ENCODE measurements around the gene BCKDHA. TPM values are rescaled to one million over a fixed set of nuclear protein-coding genes. Genes with fewer than 3 reads are reported as not detected.
"Not testable (repeated sequence)": the region's sequence is repeated elsewhere in the genome, so short reads cannot be mapped to it uniquely, and the experiment has no call there.

BCKDHA gene
- total RNA-seq, 4 donors from 2014 or later: 40.7 to 75.2 (median 54.0) TPM

GRCh38 chr19:41457241-41457640 is 59.6 kb downstream of the BCKDHA start:
- TF ChIP-seq CTCF (IDR thresholded peaks at IDR 0.05): no peak
- Histone ChIP-seq H3K36me3 (peaks cover 0 to 9% (median 0%) of the 10 kb centered on the region in 4 donors), H3K4me3 (no peak overlapping the region), H3K27me3 (peaks cover 0 to 43% (median 0%) of the 10 kb centered on the region in 4 donors), H3K4me1 (peaks cover 8 to 21% (median 15%) of the 10 kb centered on the region in 4 donors), H3K27ac (replicated peaks in 1 of 4) (peak overlapping the region in 1 of 4 donors; percentile 45), H3K9me3 (no peaks in the 10 kb centered on the region)
- intact Hi-C loops (cut with DNase I): no loop called here
- DNase-seq (ENCODE audit: extremely low spot score): no peak
- 30% methylated on average over 1 of the region's 1 CpG for WGBS

GRCh38 chr19:41462497-41462896 is 64.9 kb downstream of the BCKDHA start:
- H3K4me1 ChIP-seq: no peaks in the 10 kb centered on the region
- WGBS: 72% methylated on average over 6 of the region's 6 CpGs
- no peak overlapping the region for H3K27ac ChIP-seq (replicated peaks in 1 of 4)
- peaks cover 0 to 86% (median 2%) of the 10 kb centered on the region in 4 donors for H3K27me3 ChIP-seq
- H3K4me3 ChIP-seq: no peak overlapping the region
- intact Hi-C loops (cut with DNase I): no loop called here
- H3K36me3 ChIP-seq: no peaks in the 10 kb centered on the region
- no peak for DNase-seq (ENCODE audit: extremely low spot score)
- no peaks in the 10 kb centered on the region for H3K9me3 ChIP-seq
- no peak for TF ChIP-seq POLR2AphosphoS5 (IDR thresholded peaks at IDR 0.05)
- no peak for TF ChIP-seq EP300 (IDR thresholded peaks at IDR 0.05)
- TF ChIP-seq POLR2A (IDR thresholded peaks at IDR 0.05; ENCODE audit: low read depth): no peak
- TF ChIP-seq CTCF (IDR thresholded peaks at IDR 0.05): no peak

- peaks cover 0 to 86% (median 2%) of the 10 kb centered on the region in 4 donors for H3K27me3 ChIP-seq
- H3K4me1 ChIP-seq; H3K4me3 ChIP-seq; H3K27ac ChIP-seq (replicated peaks in 1 of 4); H3K36me3 ChIP-seq; H3K9me3 ChIP-seq; DNase-seq (ENCODE audit: extremely low spot score); intact Hi-C loops (cut with DNase I): not testable (repeated sequence)
- 77% methylated on average over 22 of the region's 22 CpGs for WGBS
Measured at GRCh38 chr19:41463257-41464256, 65.9 kb downstream of the BCKDHA start.

Small RNA genes within 50 kb of the gene (small RNA-seq; reads per million reads assigned to genes)
- 0 reads per million in 3 donors for gene RF00017

Other genes starting within 250 kb of the BCKDHA start
- gene CYP2S1, start 204.6 kb upstream of the BCKDHA start, total RNA-seq: 1 to 10 TPM; 1.7 to 3.0 (median 2.3) TPM
- gene AXL, start 178.6 kb upstream of the BCKDHA start, total RNA-seq: 100 to 1,000 TPM; 112 to 243 (median 172) TPM
- gene HNRNPUL1, start 133.4 kb upstream of the BCKDHA start, total RNA-seq: 100 to 1,000 TPM; 148 to 207 (median 179) TPM
- gene CCDC97, start 87.6 kb upstream of the BCKDHA start, total RNA-seq: 10 to 100 TPM; 11.6 to 21.2 (median 14.8) TPM
- 10 to 100 TPM; 29.8 to 52.4 (median 31.8) TPM for gene TGFB1, start 43.9 kb upstream of the BCKDHA start, total RNA-seq
- 1 to 10 TPM; 4.9 to 9.3 (median 6.9) TPM for gene B9D2, start 33.7 kb upstream of the BCKDHA start, total RNA-seq
- gene TMEM91, start 21.3 kb upstream of the BCKDHA start, total RNA-seq: 10 to 100 TPM in 3 of 4 donors, 1 to 10 TPM in 1; 9.7 to 17.2 (median 14.1) TPM
- gene EXOSC5, start 459 bp upstream of the BCKDHA start, total RNA-seq: 10 to 100 TPM; 11.2 to 15.2 (median 13.2) TPM
- 10 to 100 TPM in 1 of 4 donors, 1 to 10 TPM in 3; 1.2 to 12.0 (median 5.0) TPM for gene B3GNT8, start 29.6 kb downstream of the BCKDHA start, total RNA-seq
- gene DMAC2, start 42.1 kb downstream of the BCKDHA start, total RNA-seq: 10 to 100 TPM; 41.9 to 70.6 (median 61.2) TPM
- not detected for gene ERICH4, start 45.3 kb downstream of the BCKDHA start, total RNA-seq
- 1 to 10 TPM in 1 of 4 donors, under 1 TPM in 1, not detected in 2; 0.83 to 1.8 TPM for gene CEACAM21, start 178.3 kb downstream of the BCKDHA start, total RNA-seq
- 1 to 10 TPM in 2 of 4 donors, under 1 TPM in 2; 0.46 to 3.3 (median 1.1) TPM for gene CEACAM4, start 229.3 kb downstream of the BCKDHA start, total RNA-seq

All from esophagus muscularis mucosa (tissue), 4 donors.